ENCODE measurements around the gene PPP1R37.

PPP1R37 gene

GRCh38 chr19:45159971-45160324 lies 67.0 kb downstream of the PPP1R37 start:
- Histone ChIP-seq H3K4me3 (ENCODE audit: low read depth in 1 of 2, low read length in 2 of 2) (no peak overlapping the region), H3K4me1 (ENCODE audit: control insufficient read depth in 1 of 2, insufficient read depth in 2 of 2, low read length in 2 of 2) (peaks cover 0 to 4% of the 10 kb centered on the region in 2 donors), H3K27ac (ENCODE audit: low read length) (no peak overlapping the region), H3K9me3 (ENCODE audit: control insufficient read depth in 1 of 2, low read length in 2 of 2) (no peaks in the 10 kb centered on the region), H3K27me3 (ENCODE audit: low read depth, low read length) (no peaks in the 10 kb centered on the region), H3K36me3 (ENCODE audit: control insufficient read depth in 1 of 2, insufficient read depth in 2 of 2, low read length in 2 of 2) (no peaks in the 10 kb centered on the region)

- Histone ChIP-seq H3K27me3 (ENCODE audit: low read depth, low read length) (no peaks in the 10 kb centered on the region), H3K27ac (ENCODE audit: low read length) (no peak within 1 kb of the TSS), H3K4me1 (ENCODE audit: control insufficient read depth in 1 of 2, insufficient read depth in 2 of 2, low read length in 2 of 2) (peaks cover 0 to 4% of the 10 kb centered on the region in 2 donors), H3K36me3 (ENCODE audit: control insufficient read depth in 1 of 2, insufficient read depth in 2 of 2, low read length in 2 of 2) (no peaks in the 10 kb centered on the region), H3K4me3 (ENCODE audit: low read depth in 1 of 2, low read length in 2 of 2) (no peak within 1 kb of the TSS), H3K9me3 (ENCODE audit: control insufficient read depth in 1 of 2, low read length in 2 of 2) (no peaks in the 10 kb centered on the region)
These were observed 68.1 kb downstream of the PPP1R37 start, which contains the start of gene NKPD1 for GRCh38 chr19:45160870-45161737. Gene NKPD1 (minus strand): TSS chr19:45160982. CDS start chr19:45160150, 832 bp downstream.

DNA sequence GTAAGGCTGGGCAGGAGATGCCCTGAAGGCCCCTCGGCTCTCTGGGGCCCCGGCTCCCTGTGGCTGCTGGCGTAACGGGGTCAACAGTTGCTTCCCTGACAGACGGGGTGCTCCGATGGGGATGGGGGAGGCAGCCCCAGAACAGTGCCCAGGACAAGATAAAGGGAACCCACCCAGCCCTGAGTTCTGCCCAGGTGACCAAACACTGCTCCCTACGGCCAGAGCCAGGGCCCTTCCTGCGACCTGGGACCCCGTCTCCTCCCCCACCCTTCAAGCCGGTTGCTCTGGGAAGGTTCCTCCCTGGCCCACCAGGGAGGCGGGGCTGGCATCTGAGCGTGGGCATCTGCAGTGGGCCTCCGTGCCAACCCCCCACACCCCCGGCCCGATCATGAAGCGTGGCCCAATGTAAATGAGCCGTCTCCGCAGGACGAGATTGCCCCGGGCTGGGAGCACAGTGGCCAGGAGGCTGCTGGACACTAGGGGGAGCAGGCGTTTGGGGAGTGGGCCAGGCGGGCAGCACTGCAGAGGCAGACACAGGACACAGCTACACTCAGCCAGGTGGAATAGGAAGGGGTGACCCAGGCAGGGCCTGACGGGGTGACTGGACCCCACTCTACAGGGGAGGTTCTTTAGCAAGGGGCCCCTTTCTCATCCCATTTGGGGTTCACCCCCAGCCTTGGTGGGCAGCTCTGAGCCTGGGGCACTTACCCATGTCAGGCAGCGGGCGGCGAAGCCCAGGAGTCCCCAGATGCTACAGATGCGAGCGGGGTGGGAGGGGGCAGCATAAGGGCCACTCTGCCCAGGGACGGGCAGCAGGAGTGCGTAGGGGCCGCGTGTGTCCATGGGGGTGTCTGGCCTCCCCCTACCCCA lies 69.0 kb downstream of the PPP1R37 start:
- no peaks in the 10 kb centered on the region for H3K27me3 ChIP-seq (ENCODE audit: low read depth, low read length)
- no peaks in the 10 kb centered on the region for H3K36me3 ChIP-seq (ENCODE audit: control insufficient read depth in 1 of 2, insufficient read depth in 2 of 2, low read length in 2 of 2)
- no peak overlapping the region for H3K27ac ChIP-seq (ENCODE audit: low read length)
- H3K4me1 ChIP-seq (ENCODE audit: control insufficient read depth in 1 of 2, insufficient read depth in 2 of 2, low read length in 2 of 2): peaks cover 0 to 4% of the 10 kb centered on the region in 2 donors
- no peaks in the 10 kb centered on the region for H3K9me3 ChIP-seq (ENCODE audit: control insufficient read depth in 1 of 2, low read length in 2 of 2)
- no peak overlapping the region for H3K4me3 ChIP-seq (ENCODE audit: low read depth in 1 of 2, low read length in 2 of 2)

- Histone ChIP-seq H3K4me3 (ENCODE audit: low read depth in 1 of 2, low read length in 2 of 2) (no peak overlapping the region), H3K27ac (ENCODE audit: low read length) (no peak overlapping the region), H3K4me1 (ENCODE audit: control insufficient read depth in 1 of 2, insufficient read depth in 2 of 2, low read length in 2 of 2) (peaks cover 0 to 4% of the 10 kb centered on the region in 2 donors), H3K27me3 (ENCODE audit: low read depth, low read length) (no peaks in the 10 kb centered on the region), H3K36me3 (ENCODE audit: control insufficient read depth in 1 of 2, insufficient read depth in 2 of 2, low read length in 2 of 2) (no peaks in the 10 kb centered on the region), H3K9me3 (ENCODE audit: control insufficient read depth in 1 of 2, low read length in 2 of 2) (no peaks in the 10 kb centered on the region)
These were observed 69.7 kb downstream of the PPP1R37 start for GRCh38 chr19:45162608-45163143.

DNA sequence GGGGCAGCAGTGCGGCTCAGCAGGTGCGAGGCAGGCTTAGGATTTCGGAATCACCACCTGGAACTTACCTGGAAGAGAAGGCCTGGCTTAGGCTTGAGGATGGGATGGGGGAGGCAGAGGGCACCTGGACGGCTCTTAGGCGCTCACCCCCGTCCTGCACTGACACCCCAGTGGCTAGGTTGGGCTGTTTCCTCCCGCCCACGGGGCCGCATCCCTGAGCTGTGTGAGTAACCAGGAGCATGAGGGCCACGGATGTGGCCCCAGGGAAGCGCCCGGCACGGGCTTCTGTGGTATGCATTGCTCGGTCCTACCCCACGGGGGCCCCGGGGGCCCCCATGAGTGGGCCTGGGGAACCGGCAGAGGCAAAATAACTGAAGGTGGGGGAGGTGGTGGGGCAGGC lies 70.2 kb downstream of the PPP1R37 start:
- no peak overlapping the region for H3K4me3 ChIP-seq (ENCODE audit: low read depth in 1 of 2, low read length in 2 of 2)
- no peaks in the 10 kb centered on the region for H3K9me3 ChIP-seq (ENCODE audit: control insufficient read depth in 1 of 2, low read length in 2 of 2)
- H3K27me3 ChIP-seq (ENCODE audit: low read depth, low read length): no peaks in the 10 kb centered on the region
- no peaks in the 10 kb centered on the region for H3K36me3 ChIP-seq (ENCODE audit: control insufficient read depth in 1 of 2, insufficient read depth in 2 of 2, low read length in 2 of 2)
- no peak overlapping the region for H3K27ac ChIP-seq (ENCODE audit: low read length)
- peaks cover 0 to 4% of the 10 kb centered on the region in 2 donors for H3K4me1 ChIP-seq (ENCODE audit: control insufficient read depth in 1 of 2, insufficient read depth in 2 of 2, low read length in 2 of 2)

- Histone ChIP-seq H3K27me3 (ENCODE audit: low read depth, low read length) (no peaks in the 10 kb centered on the region), H3K4me3 (ENCODE audit: low read depth in 1 of 2, low read length in 2 of 2) (no peak overlapping the region), H3K36me3 (ENCODE audit: control insufficient read depth in 1 of 2, insufficient read depth in 2 of 2, low read length in 2 of 2) (no peaks in the 10 kb centered on the region), H3K27ac (ENCODE audit: low read length) (no peak overlapping the region), H3K4me1 (ENCODE audit: control insufficient read depth in 1 of 2, insufficient read depth in 2 of 2, low read length in 2 of 2) (peaks cover 0 to 4% of the 10 kb centered on the region in 2 donors), H3K9me3 (ENCODE audit: control insufficient read depth in 1 of 2, low read length in 2 of 2) (no peaks in the 10 kb centered on the region)
These were observed 70.9 kb downstream of the PPP1R37 start for GRCh38 chr19:45163751-45164460.

GRCh38 chr19:45164577-45165335 lies 71.8 kb downstream of the PPP1R37 start:
- peaks cover 0 to 4% of the 10 kb centered on the region in 2 donors for H3K4me1 ChIP-seq (ENCODE audit: control insufficient read depth in 1 of 2, insufficient read depth in 2 of 2, low read length in 2 of 2)
- H3K27ac ChIP-seq (ENCODE audit: low read length): no peak overlapping the region
- no peaks in the 10 kb centered on the region for H3K9me3 ChIP-seq (ENCODE audit: control insufficient read depth in 1 of 2, low read length in 2 of 2)
- no peak overlapping the region for H3K4me3 ChIP-seq (ENCODE audit: low read depth in 1 of 2, low read length in 2 of 2)
- no peaks in the 10 kb centered on the region for H3K27me3 ChIP-seq (ENCODE audit: low read depth, low read length)
- no peaks in the 10 kb centered on the region for H3K36me3 ChIP-seq (ENCODE audit: control insufficient read depth in 1 of 2, insufficient read depth in 2 of 2, low read length in 2 of 2)

DNA sequence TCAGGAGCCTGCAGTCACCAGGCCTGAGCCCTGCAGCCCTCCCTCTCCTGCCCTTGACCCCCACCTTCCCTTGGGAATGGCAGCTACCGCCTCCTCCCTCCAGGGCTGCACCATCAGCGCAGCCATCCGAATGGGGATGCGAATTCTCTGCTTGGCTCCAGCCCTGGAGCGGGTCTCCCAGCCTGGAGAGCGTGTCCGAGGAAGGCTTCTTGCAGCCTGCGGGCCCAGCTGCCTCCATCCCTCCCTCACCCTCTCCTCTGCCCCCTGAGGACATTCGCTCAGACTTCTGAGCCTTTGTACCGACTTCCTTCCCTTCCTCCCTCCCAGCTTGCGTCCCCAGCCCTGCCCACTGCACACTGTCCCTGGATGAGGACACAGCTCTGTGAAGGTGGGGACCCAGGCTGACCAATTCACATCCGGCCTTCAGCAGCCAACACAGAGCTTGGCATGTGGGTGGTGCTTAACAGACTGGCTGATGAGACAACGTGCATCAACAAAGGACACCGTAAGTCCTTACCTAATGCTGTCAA lies 73.8 kb downstream of the PPP1R37 start:
- Histone ChIP-seq H3K36me3 (ENCODE audit: control insufficient read depth in 1 of 2, insufficient read depth in 2 of 2, low read length in 2 of 2) (no peaks in the 10 kb centered on the region), H3K9me3 (ENCODE audit: control insufficient read depth in 1 of 2, low read length in 2 of 2) (no peaks in the 10 kb centered on the region), H3K27me3 (ENCODE audit: low read depth, low read length) (no peaks in the 10 kb centered on the region), H3K27ac (ENCODE audit: low read length) (no peak overlapping the region), H3K4me3 (ENCODE audit: low read depth in 1 of 2, low read length in 2 of 2) (no peak overlapping the region), H3K4me1 (ENCODE audit: control insufficient read depth in 1 of 2, insufficient read depth in 2 of 2, low read length in 2 of 2) (peaks cover 0 to 4% of the 10 kb centered on the region in 2 donors)

DNA sequence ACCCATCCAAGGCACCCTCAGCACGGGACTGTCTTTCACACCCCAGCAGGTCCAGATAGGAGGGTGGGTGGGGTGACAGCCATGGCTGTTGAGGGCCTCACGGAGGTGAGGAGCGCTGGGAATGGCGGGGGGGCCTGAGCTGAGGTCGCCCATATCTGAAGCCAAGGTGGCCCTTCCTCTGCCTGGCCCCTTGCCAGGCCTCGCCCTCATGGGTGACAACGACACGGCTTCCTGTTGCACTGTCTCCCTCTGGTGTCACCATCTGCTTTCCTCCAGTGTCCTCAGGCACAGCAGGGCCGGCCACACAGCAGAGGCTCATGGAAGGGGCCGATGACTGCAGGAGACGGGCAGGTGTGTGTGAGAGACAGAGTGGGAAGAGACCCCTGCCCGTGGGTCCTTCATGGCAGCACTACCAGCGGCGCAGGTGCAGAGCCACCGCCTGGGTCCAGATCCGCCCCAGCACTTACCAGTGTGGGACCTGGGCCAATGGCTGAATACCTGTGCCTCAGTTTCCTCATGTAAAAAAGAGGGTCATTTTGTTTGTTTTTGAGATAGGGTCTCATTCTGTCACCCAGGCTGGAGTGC lies 75.9 kb downstream of the PPP1R37 start:
- no peak overlapping the region for H3K27ac ChIP-seq (ENCODE audit: low read length)
- H3K36me3 ChIP-seq (ENCODE audit: control insufficient read depth in 1 of 2, insufficient read depth in 2 of 2, low read length in 2 of 2): no peaks in the 10 kb centered on the region
- H3K27me3 ChIP-seq (ENCODE audit: low read depth, low read length): no peaks in the 10 kb centered on the region
- H3K9me3 ChIP-seq (ENCODE audit: control insufficient read depth in 1 of 2, low read length in 2 of 2): no peaks in the 10 kb centered on the region
- peaks cover 0 to 4% of the 10 kb centered on the region in 2 donors for H3K4me1 ChIP-seq (ENCODE audit: control insufficient read depth in 1 of 2, insufficient read depth in 2 of 2, low read length in 2 of 2)
- H3K4me3 ChIP-seq (ENCODE audit: low read depth in 1 of 2, low read length in 2 of 2): no peak overlapping the region

DNA sequence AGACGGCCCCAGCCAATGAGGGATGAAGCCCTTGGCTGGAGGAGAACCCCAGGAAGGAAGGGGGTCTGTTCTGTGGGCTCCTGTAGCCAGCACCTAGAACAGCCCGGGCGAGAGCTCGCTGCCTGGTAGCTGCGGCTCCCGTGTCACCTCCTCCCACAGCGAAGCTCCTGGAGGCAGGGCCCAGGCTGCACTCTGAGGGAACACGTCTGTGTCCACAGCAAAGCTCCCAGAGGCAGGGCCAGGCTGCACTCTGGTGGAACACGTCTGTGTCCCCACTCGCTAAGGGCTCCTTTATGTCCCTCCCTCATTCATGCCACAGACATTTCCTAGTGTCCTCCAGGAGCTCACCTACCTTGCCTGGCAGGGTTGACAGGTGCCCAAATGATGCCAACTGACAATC lies 76.6 kb downstream of the PPP1R37 start:
- H3K36me3 ChIP-seq (ENCODE audit: control insufficient read depth in 1 of 2, insufficient read depth in 2 of 2, low read length in 2 of 2): no peaks in the 10 kb centered on the region
- H3K9me3 ChIP-seq (ENCODE audit: control insufficient read depth in 1 of 2, low read length in 2 of 2): no peaks in the 10 kb centered on the region
- no peaks in the 10 kb centered on the region for H3K27me3 ChIP-seq (ENCODE audit: low read depth, low read length)
- H3K27ac ChIP-seq (ENCODE audit: low read length): no peak overlapping the region
- peaks cover 0 to under 1% of the 10 kb centered on the region in 2 donors for H3K4me1 ChIP-seq (ENCODE audit: control insufficient read depth in 1 of 2, insufficient read depth in 2 of 2, low read length in 2 of 2)
- no peak overlapping the region for H3K4me3 ChIP-seq (ENCODE audit: low read depth in 1 of 2, low read length in 2 of 2)
